GM18498 (cell line): ENCODE measurements around the gene KLHL5.
"Not testable (repeated sequence)": the region's sequence is repeated elsewhere in the genome, so short reads cannot be mapped to it uniquely, and the experiment has no call there.

Experiments
- ATAC-seq: cut with Tn5 transposase; IDR thresholded peaks from one replicate; pipeline ENCODE4 v1.9.1; 2021; ENCODE audit warnings: mild to moderate bottlenecking, moderate library complexity; ENCODE audit not compliant: unreplicated experiment

The KLHL5 gene

DNA sequence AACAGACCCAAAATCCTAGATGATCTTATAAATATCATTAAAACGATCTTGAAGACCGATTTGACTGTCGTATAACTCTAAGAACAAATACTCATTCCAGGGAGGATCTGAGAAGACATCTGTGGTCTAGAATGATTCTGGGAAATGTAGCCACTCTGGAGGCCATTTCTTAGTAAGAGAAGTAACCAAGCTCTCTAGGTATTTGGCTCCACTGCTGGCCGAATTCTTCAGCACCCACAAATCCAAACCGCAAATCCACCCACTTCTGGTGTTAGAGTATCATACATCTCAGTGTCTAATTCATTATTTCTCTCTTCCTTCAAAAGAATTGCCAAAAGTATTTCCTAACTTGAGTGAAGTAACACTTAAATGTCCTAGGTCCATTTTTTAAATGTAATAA is 23.9 kb downstream of the KLHL5 start:
- ATAC-seq, result no peak

DNA sequence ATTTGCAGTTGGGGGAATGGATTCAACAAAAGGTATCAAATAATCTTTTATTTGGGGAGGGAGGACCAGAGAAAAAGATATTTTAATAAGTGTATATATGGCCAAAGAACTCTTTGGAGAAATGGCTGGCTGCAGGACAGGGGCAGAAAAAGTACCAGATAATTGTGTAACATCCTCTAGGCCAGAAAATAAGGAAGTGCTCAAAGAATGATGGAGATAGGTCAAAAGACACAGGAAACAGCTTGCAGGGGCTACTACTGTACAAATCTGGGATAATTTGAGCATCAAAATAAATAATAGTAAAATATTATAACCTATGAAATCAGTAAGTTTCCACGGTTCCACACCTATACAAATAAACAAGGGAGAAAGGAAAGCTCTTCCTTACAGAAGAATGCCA is 34.8 kb downstream of the KLHL5 start:
- no peak for ATAC-seq

GRCh38 chr4:39097290-39097689 is 35.3 kb downstream of the KLHL5 start:
- ATAC-seq, result no peak

GRCh38 chr4:39102297-39102696 is 40.3 kb downstream of the KLHL5 start:
- ATAC-seq, result no peak

GRCh38 chr4:39103291-39103690 is 41.3 kb downstream of the KLHL5 start:
- no peak for ATAC-seq

DNA sequence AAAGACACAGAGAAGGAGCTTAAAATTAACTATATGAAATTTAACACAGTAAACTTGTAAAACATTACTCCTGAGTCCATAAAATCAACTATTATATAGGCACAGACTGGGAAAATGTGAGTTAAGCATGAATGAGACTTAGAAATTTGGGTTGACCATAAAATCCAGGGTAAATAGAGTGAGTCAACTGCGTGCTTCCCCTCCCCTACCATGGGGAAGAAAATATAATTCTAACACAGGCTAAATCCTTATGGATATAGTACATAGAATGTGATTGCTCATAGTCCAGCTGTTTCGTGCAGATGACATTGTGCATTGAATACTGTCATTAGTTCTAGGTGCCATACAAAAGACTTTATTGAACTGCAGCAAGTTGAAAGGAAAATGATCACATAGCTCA is 42.2 kb downstream of the KLHL5 start:
- no peak for ATAC-seq

- ATAC-seq, result no peak
These were observed 44.0 kb downstream of the KLHL5 start for GRCh38 chr4:39106011-39106410.

DNA sequence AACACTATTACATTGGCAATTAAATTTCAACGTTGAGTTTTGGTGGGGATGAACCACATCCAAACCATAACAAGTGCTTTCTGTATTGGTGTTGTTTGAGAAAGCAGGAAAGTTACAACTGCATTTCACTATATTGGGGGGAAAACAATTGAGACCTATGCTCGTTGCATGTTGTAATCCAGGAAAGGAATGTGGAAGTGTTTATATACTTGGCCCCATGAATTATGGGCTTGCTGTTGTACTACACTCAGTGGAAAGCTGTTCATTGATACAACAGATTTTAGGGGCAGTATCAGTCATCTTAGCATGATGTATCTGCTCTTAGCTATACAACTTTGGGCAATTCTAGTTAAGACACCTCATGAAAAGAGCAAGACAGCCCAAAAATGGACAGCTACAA is 52.4 kb downstream of the KLHL5 start:
- no peak for ATAC-seq

GRCh38 chr4:39118034-39118658 is 56.1 kb downstream of the KLHL5 start:
- ATAC-seq, result no peak

DNA sequence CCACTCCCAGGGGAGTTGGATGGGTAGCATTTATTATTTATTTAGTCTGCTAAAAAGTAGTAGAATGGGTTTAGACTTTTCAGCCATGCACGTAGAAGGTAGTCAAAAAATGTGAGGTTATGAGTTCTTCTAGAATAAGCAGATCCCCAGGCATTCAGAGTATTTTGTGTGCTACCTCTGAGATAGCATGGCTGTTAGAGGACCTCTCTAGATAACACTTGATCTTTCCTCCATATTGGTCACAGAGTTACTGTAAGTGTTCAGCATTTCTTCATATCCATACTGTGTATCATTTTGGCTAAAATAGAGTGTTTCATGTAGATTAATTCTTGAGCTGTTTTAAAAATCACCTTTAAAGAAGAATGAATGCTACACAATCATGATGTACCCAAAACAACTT is 58.4 kb downstream of the KLHL5 start:
- no peak for ATAC-seq

DNA sequence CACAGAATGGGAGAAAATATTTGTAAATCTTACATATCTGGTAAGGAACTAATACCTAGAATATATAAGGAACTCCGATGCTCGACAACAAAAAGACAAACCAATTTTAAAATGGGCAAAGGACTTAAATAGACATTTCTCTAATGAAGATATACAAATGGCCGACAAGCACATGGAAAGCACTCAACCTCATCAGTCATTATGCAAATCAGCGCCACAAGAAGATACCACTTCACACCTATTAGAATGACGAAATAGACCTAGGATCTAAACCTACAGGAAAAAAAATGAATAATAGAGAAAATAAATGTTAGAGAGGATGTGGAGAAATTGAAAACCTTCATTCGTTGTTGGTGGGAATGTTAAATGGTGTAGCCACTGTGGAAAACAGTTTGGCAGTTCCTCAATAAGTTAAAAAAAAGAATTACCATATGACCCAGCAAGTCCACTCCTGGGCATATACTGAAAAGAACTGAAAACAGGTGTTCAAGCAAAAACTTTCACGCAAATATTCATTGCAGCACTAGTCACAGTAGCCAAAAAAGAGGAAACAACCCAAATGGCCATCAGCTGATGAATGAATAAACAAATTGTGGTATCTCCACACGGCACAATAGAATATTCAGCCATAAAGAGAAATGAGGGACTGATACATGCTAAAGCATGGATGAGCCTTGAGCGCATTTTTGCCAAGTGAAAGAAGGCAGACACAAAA is 63.0 kb downstream of the KLHL5 start:
- peak; percentile 86 for ATAC-seq

DNA sequence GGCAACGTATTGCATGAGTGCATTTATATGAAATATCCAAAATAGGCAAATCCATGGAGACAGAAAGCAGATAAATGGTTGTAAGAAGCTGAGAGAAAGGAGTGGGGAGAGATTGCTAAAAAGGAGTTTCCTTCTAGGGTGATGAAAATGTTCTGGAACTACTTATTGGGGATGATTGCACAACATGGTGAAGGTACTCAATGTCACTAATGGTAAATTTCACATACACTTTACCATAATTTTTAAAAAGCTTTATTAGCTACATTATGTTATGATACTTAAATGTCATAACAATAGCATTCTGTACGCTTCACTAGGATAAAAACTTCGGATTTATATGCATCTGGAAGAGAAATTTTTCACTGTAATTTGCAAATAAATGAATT is 63.6 kb downstream of the KLHL5 start:
- ATAC-seq, result no peak

- ATAC-seq, result no peak
These were observed 64.4 kb downstream of the KLHL5 start for GRCh38 chr4:39126256-39127095.

GRCh38 chr4:39133623-39134022 is 71.6 kb downstream of the KLHL5 start:
- no peak for ATAC-seq

DNA sequence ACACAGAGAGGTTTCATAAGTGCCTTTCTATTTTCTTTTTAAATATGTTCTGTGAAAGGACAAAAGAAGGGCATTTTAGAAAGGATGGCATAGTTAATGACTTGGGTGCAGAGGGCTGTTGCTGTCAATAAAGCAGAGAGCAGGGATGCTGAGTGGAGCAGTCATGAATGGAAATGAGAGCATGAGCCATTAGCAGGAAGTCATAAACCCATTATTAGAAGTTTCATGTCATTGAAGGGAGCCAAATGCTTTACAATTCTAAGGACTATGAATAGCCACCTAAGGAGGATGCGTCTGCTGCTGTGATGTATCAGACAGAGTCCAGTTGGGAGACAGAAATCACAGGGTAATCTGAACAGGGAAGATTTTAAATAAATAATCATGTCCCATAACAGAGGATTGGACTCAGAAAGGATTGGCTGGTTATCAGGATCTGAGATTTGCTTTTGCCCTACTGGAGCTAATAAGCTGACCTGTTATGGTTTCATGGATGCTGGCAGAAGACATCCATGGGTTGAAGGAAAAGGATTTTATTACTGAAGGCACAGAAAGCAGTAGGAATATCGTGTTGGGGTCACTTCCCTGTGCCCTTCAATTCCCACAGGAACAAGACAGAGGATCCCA is 72.8 kb downstream of the KLHL5 start:
- ATAC-seq, result no peak

GRCh38 chr4:39138227-39138626 is 76.2 kb downstream of the KLHL5 start:
- ATAC-seq, result not testable (repeated sequence)

GRCh38 chr4:39146211-39146610 is 84.2 kb downstream of the KLHL5 start:
- no peak for ATAC-seq

GRCh38 chr4:39154009-39154408 is 92.0 kb downstream of the KLHL5 start:
- ATAC-seq, result no peak

- ATAC-seq, result no peak
These were observed 95.5 kb downstream of the KLHL5 start for GRCh38 chr4:39157520-39157919.

DNA sequence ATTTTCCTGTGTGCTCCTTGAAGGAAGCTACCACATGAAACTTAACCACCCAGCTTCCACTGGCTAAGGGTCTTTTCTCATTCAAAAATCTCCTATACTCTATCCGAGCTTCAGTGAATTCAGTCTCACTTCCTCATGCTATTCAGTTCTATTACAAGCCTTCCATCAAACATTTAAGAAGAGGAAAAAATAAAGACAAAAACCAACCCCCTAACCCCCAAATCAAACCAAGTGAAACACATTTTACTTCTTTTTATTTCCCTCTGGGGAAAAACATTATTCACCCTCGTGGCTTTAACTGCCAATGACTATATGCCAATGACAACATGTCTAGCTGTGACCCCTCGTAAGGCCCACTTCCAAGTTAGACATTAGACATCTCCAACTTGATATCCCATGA is 104.1 kb downstream of the KLHL5 start:
- no peak for ATAC-seq

GRCh38 chr4:39166669-39167068 is 104.6 kb downstream of the KLHL5 start:
- ATAC-seq, result no peak
